Neural cell (in vitro differentiated cells): ENCODE data around the gene ROBO1.

Experiments used
- EZH2 ChIP-seq: fragments of 200-600, 300-800 bp; shearing (Covaris generic), sonication (generic); IDR thresholded peaks from 2 replicates; pipeline ENCODE4 v1.6.1; 2014; ENCODE audit warnings: antibody characterized with exemption, low read length, borderline replicate concordance, mild to moderate bottlenecking; ENCODE audit not compliant: insufficient read depth, poor library complexity, severe bottlenecking
- RAD21 ChIP-seq: fragments of 450-650 bp; conservative IDR thresholded peaks from 2 replicates; pipeline ENCODE4 v1.6.1; 2014; ENCODE audit warnings: antibody characterized with exemption, mild to moderate bottlenecking, moderate library complexity
- TF ChIP-seq, protein P1 (sequence below): fragments of 450-650 bp; IDR thresholded peaks from 2 replicates; pipeline ENCODE4 v1.5.1; 2014; ENCODE audit warnings: antibody characterized with exemption, mild to moderate bottlenecking, moderate library complexity; ENCODE audit not compliant: poor library complexity, severe bottlenecking

DNA sequence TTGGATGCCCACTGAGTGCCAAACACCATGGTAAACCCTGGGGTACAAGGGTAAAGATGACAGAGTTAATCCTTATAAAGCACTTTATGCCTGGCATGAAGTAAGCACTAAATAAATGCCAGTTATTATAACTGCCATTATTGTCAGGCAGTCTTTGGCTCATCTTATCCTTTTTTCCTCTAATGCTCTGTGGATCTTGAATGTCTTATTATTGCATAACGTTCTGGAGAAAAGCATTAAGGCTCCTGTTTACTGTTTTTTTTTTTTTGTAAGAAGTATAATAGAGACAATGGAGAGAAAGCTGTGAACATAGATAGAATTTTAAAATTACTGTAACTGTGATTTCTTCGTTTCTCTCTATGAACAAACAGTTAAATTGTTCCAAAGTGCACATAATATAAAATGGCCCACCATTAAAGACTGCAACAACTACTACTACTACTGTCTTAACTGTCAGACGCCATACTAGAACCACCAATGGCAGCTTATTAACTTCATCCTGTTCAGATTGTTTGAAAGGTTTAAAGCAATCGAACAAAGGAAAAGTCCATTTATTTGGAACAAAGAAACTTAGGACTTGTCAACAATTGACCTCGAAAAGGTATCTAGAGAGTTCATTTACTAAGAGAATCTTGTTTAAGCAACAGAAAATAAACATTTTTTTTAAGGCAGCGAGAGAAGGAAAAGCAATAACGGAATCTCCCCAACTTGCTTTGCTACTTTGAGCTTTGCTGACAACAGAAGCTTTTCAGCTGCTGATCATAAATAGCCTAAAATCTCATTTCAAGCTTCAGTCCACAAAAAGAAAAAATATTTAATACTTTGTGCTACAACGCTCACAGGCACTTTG lies 520.7 kb downstream of the ROBO1 start:
- no peak for TF ChIP-seq EZH2
- no peak for TF ChIP-seq RAD21
- TF ChIP-seq, protein P1, sequence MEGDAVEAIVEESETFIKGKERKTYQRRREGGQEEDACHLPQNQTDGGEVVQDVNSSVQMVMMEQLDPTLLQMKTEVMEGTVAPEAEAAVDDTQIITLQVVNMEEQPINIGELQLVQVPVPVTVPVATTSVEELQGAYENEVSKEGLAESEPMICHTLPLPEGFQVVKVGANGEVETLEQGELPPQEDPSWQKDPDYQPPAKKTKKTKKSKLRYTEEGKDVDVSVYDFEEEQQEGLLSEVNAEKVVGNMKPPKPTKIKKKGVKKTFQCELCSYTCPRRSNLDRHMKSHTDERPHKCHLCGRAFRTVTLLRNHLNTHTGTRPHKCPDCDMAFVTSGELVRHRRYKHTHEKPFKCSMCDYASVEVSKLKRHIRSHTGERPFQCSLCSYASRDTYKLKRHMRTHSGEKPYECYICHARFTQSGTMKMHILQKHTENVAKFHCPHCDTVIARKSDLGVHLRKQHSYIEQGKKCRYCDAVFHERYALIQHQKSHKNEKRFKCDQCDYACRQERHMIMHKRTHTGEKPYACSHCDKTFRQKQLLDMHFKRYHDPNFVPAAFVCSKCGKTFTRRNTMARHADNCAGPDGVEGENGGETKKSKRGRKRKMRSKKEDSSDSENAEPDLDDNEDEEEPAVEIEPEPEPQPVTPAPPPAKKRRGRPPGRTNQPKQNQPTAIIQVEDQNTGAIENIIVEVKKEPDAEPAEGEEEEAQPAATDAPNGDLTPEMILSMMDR = no peak
